WTC11 (cell line): Measurements from ENCODE around the gene NDUFB3. TPM values are rescaled to one million over a fixed set of nuclear protein-coding genes. Genes with fewer than 3 reads are reported as not detected.

ENCODE experiments used
- ATAC-seq: fragments of 200-7000 bp; cut with Tn5 transposase; 2 replicates; pipeline ENCODE4 v1.10.0; 2021; ENCODE audit warnings: mild to moderate bottlenecking, moderate library complexity
- CTCF ChIA-PET: fragments of 300-600 bp; sonication (Branson Sonifier 250); formaldehyde crosslinking; loops from one replicate; lab custom pipeline; 2021; ENCODE audit warnings: antibody characterized with exemption; lab: Charles Lee
- POLR2A ChIA-PET: fragments of 350-600 bp; sonication (Branson Sonifier 250); formaldehyde crosslinking; loops from one replicate; lab custom pipeline; 2021; ENCODE audit warnings: antibody characterized with exemption; lab: Charles Lee
- DNase-seq: peaks from one replicate; pipeline ENCODE4 v3.0.0; 2021; ENCODE audit warnings: low spot score
- H3K27ac Mint-ChIP-seq: 2 replicates; pipeline ENCODE4 v1.8.0; 2021; ENCODE audit warnings: mixed read lengths
- H3K27me3 Mint-ChIP-seq: 2 replicates; pipeline ENCODE4 v1.8.0; 2021; ENCODE audit warnings: low read depth, mild to moderate bottlenecking, moderate library complexity, mixed read lengths
- H3K36me3 Mint-ChIP-seq: 2 replicates; pipeline ENCODE4 v1.8.0; 2021; ENCODE audit warnings: mixed read lengths
- H3K4me1 Mint-ChIP-seq: 2 replicates; pipeline ENCODE4 v1.8.0; 2022; ENCODE audit warnings: mixed read lengths
- H3K4me3 Mint-ChIP-seq: 2 replicates; pipeline ENCODE4 v1.8.0; 2021; ENCODE audit warnings: mild to moderate bottlenecking, moderate library complexity, mixed read lengths
- H3K9me3 Mint-ChIP-seq: 2 replicates; pipeline ENCODE4 v1.8.0; 2021; ENCODE audit warnings: mixed read lengths
- CDX4 ChIP-seq: fragments of 250-450 bp; sonication (Bioruptor Pico); IDR thresholded peaks from 2 replicates; pipeline ENCODE4 v1.9.0; 2021; ENCODE audit warnings: moderate library complexity, mild to moderate bottlenecking, inconsistent platforms, borderline replicate concordance
- E2F4 ChIP-seq: sonication (generic); formaldehyde crosslinking; IDR thresholded peaks from 2 replicates; pipeline ENCODE4 v1.8.1; 2022; ENCODE audit warnings: low read depth, mild to moderate bottlenecking, moderate library complexity, missing genetic modification reagents, borderline replicate concordance
- ESRRA ChIP-seq: sonication (generic); formaldehyde crosslinking; IDR thresholded peaks from 2 replicates; pipeline ENCODE4 v1.8.1; 2022; ENCODE audit warnings: mild to moderate bottlenecking, missing genetic modification reagents, borderline replicate concordance
- NR1H2 ChIP-seq: sonication (generic); formaldehyde crosslinking; IDR thresholded peaks from 2 replicates; pipeline ENCODE4 v1.9.0; 2021; ENCODE audit warnings: mild to moderate bottlenecking, moderate library complexity, missing genetic modification reagents
- SMAD3 ChIP-seq: sonication (generic); formaldehyde crosslinking; IDR thresholded peaks from 2 replicates; pipeline ENCODE4 v1.8.0; 2022; ENCODE audit warnings: missing genetic modification reagents, mild to moderate bottlenecking, borderline replicate concordance
- SOX15 ChIP-seq: fragments of 250-450 bp; sonication (Bioruptor Pico); IDR thresholded peaks from 2 replicates; pipeline ENCODE4 v1.9.0; 2021; ENCODE audit warnings: mild to moderate bottlenecking
- ZNF416 ChIP-seq: fragments of 250-450 bp; sonication (Bioruptor Pico); IDR thresholded peaks from 2 replicates; pipeline ENCODE4 v1.9.0; 2021; ENCODE audit warnings: mild to moderate bottlenecking, inconsistent platforms
- ZNF532 ChIP-seq: fragments of 250-450 bp; sonication (Bioruptor Pico); IDR thresholded peaks from 2 replicates; pipeline ENCODE4 v1.9.0; 2021; ENCODE audit warnings: mild to moderate bottlenecking, borderline replicate concordance
- ZNF671 ChIP-seq: fragments of 250-450 bp; sonication (Bioruptor Pico); IDR thresholded peaks from 2 replicates; pipeline ENCODE4 v1.8.0; 2021; ENCODE audit warnings: mild to moderate bottlenecking
- total RNA-seq: library from RNA; stranded (reverse); gene quantifications from 3 replicates; pipeline ENCODE4 v1.2.3, GENCODE V29; 2021
- TF ChIP-seq, protein P1 (sequence below): sonication (generic); formaldehyde crosslinking; IDR thresholded peaks from 2 replicates; pipeline ENCODE4 v1.8.1; 2023; ENCODE audit warnings: mild to moderate bottlenecking, missing genetic modification reagents, moderate library complexity
- TF ChIP-seq, protein P2 (sequence below): sonication (generic); formaldehyde crosslinking; IDR thresholded peaks from 2 replicates; pipeline ENCODE4 v1.8.0; 2022; ENCODE audit warnings: mild to moderate bottlenecking, missing genetic modification reagents
- TF ChIP-seq, protein P3 (sequence below): sonication (generic); formaldehyde crosslinking; IDR thresholded peaks from 2 replicates; pipeline ENCODE4 v1.8.0; 2023; ENCODE audit warnings: missing genetic modification reagents, mild to moderate bottlenecking, borderline replicate concordance

The NDUFB3 gene
- total RNA-seq, 1 experiment from 2014 or later: 66.8 TPM

DNA sequence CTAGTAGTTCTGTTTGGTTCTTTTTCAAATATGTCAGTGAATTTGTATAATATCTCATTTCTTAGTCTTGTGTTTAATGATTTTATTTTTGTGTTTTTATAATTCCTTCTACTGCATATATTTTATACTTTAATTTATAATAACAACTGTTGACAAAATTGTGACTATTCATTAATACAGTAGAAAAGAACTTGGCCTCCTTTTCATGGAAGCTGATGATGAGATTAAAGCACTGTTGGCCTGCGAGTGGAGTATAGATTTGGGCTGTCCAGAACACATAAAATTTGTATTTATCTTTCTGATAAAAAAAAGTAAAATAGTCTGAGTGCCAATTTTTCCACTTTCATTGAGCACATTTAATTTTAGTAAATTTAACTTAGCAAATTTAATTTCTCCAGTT, 56.2 kb downstream of the NDUFB3 start:
- DNase-seq (no peak), ATAC-seq (no peak)
- Mint-ChIP-seq H3K27me3 (no peaks in the 10 kb centered on the region), H3K9me3 (no peaks in the 10 kb centered on the region), H3K27ac (no peak overlapping the region), H3K4me1 (peaks cover 67% of the 10 kb centered on the region), H3K4me3 (no peak overlapping the region), H3K36me3 (peaks cover 5% of the 10 kb centered on the region)
- POLR2A ChIA-PET: no interaction called here
- CTCF ChIA-PET: interaction anchor here (1.3 to 1.8 kb wide), 2 partner anchors 9 to 30 kb away, joined by 5 to 6 read pairs; no protein-coding TSS in a partner anchor
- no peak for TF ChIP-seq SMAD3 (CRISPR knock-in tag)
- TF ChIP-seq SOX15 (CRISPR knock-in tag): no peak
- TF ChIP-seq, protein P1, sequence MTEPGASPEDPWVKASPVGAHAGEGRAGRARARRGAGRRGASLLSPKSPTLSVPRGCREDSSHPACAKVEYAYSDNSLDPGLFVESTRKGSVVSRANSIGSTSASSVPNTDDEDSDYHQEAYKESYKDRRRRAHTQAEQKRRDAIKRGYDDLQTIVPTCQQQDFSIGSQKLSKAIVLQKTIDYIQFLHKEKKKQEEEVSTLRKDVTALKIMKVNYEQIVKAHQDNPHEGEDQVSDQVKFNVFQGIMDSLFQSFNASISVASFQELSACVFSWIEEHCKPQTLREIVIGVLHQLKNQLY: no peak
- TF ChIP-seq, protein P2, sequence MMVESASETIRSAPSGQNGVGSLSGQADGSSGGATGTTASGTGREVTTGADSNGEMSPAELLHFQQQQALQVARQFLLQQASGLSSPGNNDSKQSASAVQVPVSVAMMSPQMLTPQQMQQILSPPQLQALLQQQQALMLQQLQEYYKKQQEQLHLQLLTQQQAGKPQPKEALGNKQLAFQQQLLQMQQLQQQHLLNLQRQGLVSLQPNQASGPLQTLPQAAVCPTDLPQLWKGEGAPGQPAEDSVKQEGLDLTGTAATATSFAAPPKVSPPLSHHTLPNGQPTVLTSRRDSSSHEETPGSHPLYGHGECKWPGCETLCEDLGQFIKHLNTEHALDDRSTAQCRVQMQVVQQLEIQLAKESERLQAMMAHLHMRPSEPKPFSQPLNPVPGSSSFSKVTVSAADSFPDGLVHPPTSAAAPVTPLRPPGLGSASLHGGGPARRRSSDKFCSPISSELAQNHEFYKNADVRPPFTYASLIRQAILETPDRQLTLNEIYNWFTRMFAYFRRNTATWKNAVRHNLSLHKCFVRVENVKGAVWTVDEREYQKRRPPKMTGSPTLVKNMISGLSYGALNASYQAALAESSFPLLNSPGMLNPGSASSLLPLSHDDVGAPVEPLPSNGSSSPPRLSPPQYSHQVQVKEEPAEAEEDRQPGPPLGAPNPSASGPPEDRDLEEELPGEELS (CRISPR knock-in tag): no peak
- no peak for TF ChIP-seq CDX4 (CRISPR knock-in tag)
- no peak for TF ChIP-seq NR1H2 (CRISPR knock-in tag)
- TF ChIP-seq, protein P3, sequence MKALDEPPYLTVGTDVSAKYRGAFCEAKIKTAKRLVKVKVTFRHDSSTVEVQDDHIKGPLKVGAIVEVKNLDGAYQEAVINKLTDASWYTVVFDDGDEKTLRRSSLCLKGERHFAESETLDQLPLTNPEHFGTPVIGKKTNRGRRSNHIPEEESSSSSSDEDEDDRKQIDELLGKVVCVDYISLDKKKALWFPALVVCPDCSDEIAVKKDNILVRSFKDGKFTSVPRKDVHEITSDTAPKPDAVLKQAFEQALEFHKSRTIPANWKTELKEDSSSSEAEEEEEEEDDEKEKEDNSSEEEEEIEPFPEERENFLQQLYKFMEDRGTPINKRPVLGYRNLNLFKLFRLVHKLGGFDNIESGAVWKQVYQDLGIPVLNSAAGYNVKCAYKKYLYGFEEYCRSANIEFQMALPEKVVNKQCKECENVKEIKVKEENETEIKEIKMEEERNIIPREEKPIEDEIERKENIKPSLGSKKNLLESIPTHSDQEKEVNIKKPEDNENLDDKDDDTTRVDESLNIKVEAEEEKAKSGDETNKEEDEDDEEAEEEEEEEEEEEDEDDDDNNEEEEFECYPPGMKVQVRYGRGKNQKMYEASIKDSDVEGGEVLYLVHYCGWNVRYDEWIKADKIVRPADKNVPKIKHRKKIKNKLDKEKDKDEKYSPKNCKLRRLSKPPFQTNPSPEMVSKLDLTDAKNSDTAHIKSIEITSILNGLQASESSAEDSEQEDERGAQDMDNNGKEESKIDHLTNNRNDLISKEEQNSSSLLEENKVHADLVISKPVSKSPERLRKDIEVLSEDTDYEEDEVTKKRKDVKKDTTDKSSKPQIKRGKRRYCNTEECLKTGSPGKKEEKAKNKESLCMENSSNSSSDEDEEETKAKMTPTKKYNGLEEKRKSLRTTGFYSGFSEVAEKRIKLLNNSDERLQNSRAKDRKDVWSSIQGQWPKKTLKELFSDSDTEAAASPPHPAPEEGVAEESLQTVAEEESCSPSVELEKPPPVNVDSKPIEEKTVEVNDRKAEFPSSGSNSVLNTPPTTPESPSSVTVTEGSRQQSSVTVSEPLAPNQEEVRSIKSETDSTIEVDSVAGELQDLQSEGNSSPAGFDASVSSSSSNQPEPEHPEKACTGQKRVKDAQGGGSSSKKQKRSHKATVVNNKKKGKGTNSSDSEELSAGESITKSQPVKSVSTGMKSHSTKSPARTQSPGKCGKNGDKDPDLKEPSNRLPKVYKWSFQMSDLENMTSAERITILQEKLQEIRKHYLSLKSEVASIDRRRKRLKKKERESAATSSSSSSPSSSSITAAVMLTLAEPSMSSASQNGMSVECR (CRISPR knock-in tag): no peak
- TF ChIP-seq E2F4 (CRISPR knock-in tag): no peak
- TF ChIP-seq ZNF532 (CRISPR knock-in tag): no peak
- no peak for TF ChIP-seq ZNF671 (CRISPR knock-in tag)
- TF ChIP-seq ESRRA (CRISPR knock-in tag): no peak
- TF ChIP-seq ZNF416 (CRISPR knock-in tag): no peak
